ENCODE measurements around the gene KLHL11. TPM values are rescaled to one million over a fixed set of nuclear protein-coding genes. Genes with fewer than 3 reads are reported as not detected.
"Not testable (repeated sequence)": the region's sequence is repeated elsewhere in the genome, so short reads cannot be mapped to it uniquely, and the experiment has no call there.

KLHL11 gene
- total RNA-seq, 6 experiments from 2014 or later: 13.4 to 16.2 (median 15.7) TPM

GRCh38 chr17:41835214-41835799, 29.9 kb downstream of the KLHL11 start:
- Mint-ChIP-seq H3K36me3 (ENCODE audit: low read depth) (peaks cover 10% of the 10 kb centered on the region), H3K27me3 (ENCODE audit: insufficient read depth) (peaks cover 2% of the 10 kb centered on the region), H3K4me1 (ENCODE audit: low read depth) (peaks cover 11% of the 10 kb centered on the region), H3K4me3 (peak overlapping the region; percentile 87), H3K27ac (peak overlapping the region; percentile 23), H3K9me3 (no peaks in the 10 kb centered on the region)
- DNase-seq: no peak
- no peak for TF ChIP-seq CTCF (IDR thresholded peaks at IDR 0.05)

GRCh38 chr17:41829961-41830360, 35.3 kb downstream of the KLHL11 start:
- not testable (repeated sequence) for DNase-seq, H3K27ac Mint-ChIP-seq
- peaks cover 17% of the 10 kb centered on the region for H3K36me3 Mint-ChIP-seq (ENCODE audit: low read depth)

GRCh38 chr17:41825175-41825845, 39.9 kb downstream of the KLHL11 start:
- Mint-ChIP-seq H3K27ac (no peak overlapping the region; the same call in 1 of the 2 replicates), H3K27me3 (ENCODE audit: insufficient read depth) (peaks cover 9% of the 10 kb centered on the region), H3K36me3 (ENCODE audit: low read depth) (peaks cover 9% of the 10 kb centered on the region; the same call in 1 of the 2 replicates), H3K4me1 (ENCODE audit: low read depth) (no peaks in the 10 kb centered on the region), H3K4me3 (no peak overlapping the region), H3K9me3 (no peaks in the 10 kb centered on the region)
- DNase-seq: no peak
- TF ChIP-seq CTCF (IDR thresholded peaks at IDR 0.05): no peak

More at GRCh38 chr17:41829961-41830360, 35.3 kb downstream of the KLHL11 start:
- not testable (repeated sequence) for H3K27me3 Mint-ChIP-seq (ENCODE audit: insufficient read depth); H3K4me3 Mint-ChIP-seq; H3K4me1 Mint-ChIP-seq (ENCODE audit: low read depth); H3K9me3 Mint-ChIP-seq

- no peaks in the 10 kb centered on the region for H3K9me3 Mint-ChIP-seq
- no peak for TF ChIP-seq CTCF (IDR thresholded peaks at IDR 0.05)
- no peaks in the 10 kb centered on the region for H3K36me3 Mint-ChIP-seq (ENCODE audit: low read depth)
- DNase-seq: no peak
- H3K27ac Mint-ChIP-seq: peak overlapping the region; percentile 45; the same call in 1 of the 2 replicates
- no peaks in the 10 kb centered on the region for H3K4me1 Mint-ChIP-seq (ENCODE audit: low read depth)
- peaks cover 9% of the 10 kb centered on the region for H3K27me3 Mint-ChIP-seq (ENCODE audit: insufficient read depth)
- H3K4me3 Mint-ChIP-seq: no peak overlapping the region
These were observed 41.1 kb downstream of the KLHL11 start for GRCh38 chr17:41824086-41824485.

GRCh38 chr17:41823580-41823979, 41.6 kb downstream of the KLHL11 start:
- Mint-ChIP-seq H3K9me3 (no peaks in the 10 kb centered on the region), H3K27ac (no peak overlapping the region; the same call in 1 of the 2 replicates), H3K4me3 (no peak overlapping the region), H3K27me3 (ENCODE audit: insufficient read depth) (peaks cover 9% of the 10 kb centered on the region), H3K4me1 (ENCODE audit: low read depth) (no peaks in the 10 kb centered on the region), H3K36me3 (ENCODE audit: low read depth) (no peaks in the 10 kb centered on the region; the same call in 1 of the 2 replicates)
- no peak for DNase-seq
- no peak for TF ChIP-seq CTCF (IDR thresholded peaks at IDR 0.05)

GRCh38 chr17:41823141-41823524, 42.1 kb downstream of the KLHL11 start:
- TF ChIP-seq CTCF (IDR thresholded peaks at IDR 0.05): no peak
- H3K9me3 Mint-ChIP-seq: no peaks in the 10 kb centered on the region
- H3K27me3 Mint-ChIP-seq (ENCODE audit: insufficient read depth): peaks cover 9% of the 10 kb centered on the region
- peaks cover 4% of the 10 kb centered on the region; the same call in 1 of the 2 replicates for H3K36me3 Mint-ChIP-seq (ENCODE audit: low read depth)
- no peaks in the 10 kb centered on the region for H3K4me1 Mint-ChIP-seq (ENCODE audit: low read depth)
- H3K27ac Mint-ChIP-seq: no peak overlapping the region
- H3K4me3 Mint-ChIP-seq: no peak overlapping the region
- DNase-seq: no peak
